Measurements from ENCODE around the gene NPPB. TPM values are rescaled to one million over a fixed set of nuclear protein-coding genes. Genes with fewer than 3 reads are reported as not detected.

The NPPB gene
- total RNA-seq, 1 experiment from 2014 or later, result 0.35 TPM

- no peak overlapping the region for H3K9ac ChIP-seq (ENCODE audit: extremely low read depth, insufficient read length, low read length)
- H2AFZ ChIP-seq (ENCODE audit: low read length), result no peak overlapping the region
- H3K27me3 ChIP-seq (ENCODE audit: insufficient read depth, low read length), result no peaks in the 10 kb centered on the region
- no peak overlapping the region for H3K56ac ChIP-seq (ENCODE audit: insufficient read length, low read depth, low read length)
- no peaks in the 10 kb centered on the region for H3K4me1 ChIP-seq (ENCODE audit: insufficient read depth, low read length)
- Mint-ChIP-seq H3K36me3 (ENCODE audit: insufficient read depth in 1 of 3, low read depth in 3 of 3) (no peaks in the 10 kb centered on the region), H3K27ac (no peak overlapping the region), H3K4me1 (peaks cover 0 to 9% of the 10 kb centered on the region in 2 experiments; a peak in 2 of 4 replicates), H3K27me3 (ENCODE audit: low read depth) (no peaks in the 10 kb centered on the region), H3K9me3 (no peaks in the 10 kb centered on the region), H3K4me3 (no peak overlapping the region)
- H4K5ac ChIP-seq (ENCODE audit: insufficient read length, low read depth, low read length), result no peak overlapping the region
- no peak overlapping the region for H4K91ac ChIP-seq (ENCODE audit: insufficient read length, low read depth, low read length)
- no CpG with 5 or more reads among the region's 6 CpGs for WGBS (ENCODE audit: extremely low coverage, insufficient read length, low lambda C conversion rate)
- no peaks in the 10 kb centered on the region for H3K79me2 ChIP-seq (ENCODE audit: insufficient read depth, low read length)
- H3K23me2 ChIP-seq (ENCODE audit: insufficient read length, low read depth, low read length, poor library complexity, severe bottlenecking), result no peaks in the 10 kb centered on the region
- no peak overlapping the region for H3K4me2 ChIP-seq (ENCODE audit: insufficient read depth, insufficient read length, low read length)
- no peak overlapping the region for H4K8ac ChIP-seq (replicated peaks; ENCODE audit: insufficient read length, low read depth, low read length)
- H2BK5ac ChIP-seq (ENCODE audit: insufficient read length, low read length), result no peak overlapping the region
- no peak overlapping the region for H2AK5ac ChIP-seq (ENCODE audit: insufficient read length, low read length)
- no peak overlapping the region for H3K23ac ChIP-seq (ENCODE audit: insufficient read length, low read depth, low read length)
- no peaks in the 10 kb centered on the region for H3K9me3 ChIP-seq (ENCODE audit: control insufficient read depth, low read depth, low read length)
- no peak overlapping the region for H2BK12ac ChIP-seq (ENCODE audit: insufficient read length, low read depth, low read length)
- no peak overlapping the region for H2BK15ac ChIP-seq (ENCODE audit: low read depth, low read length)
- H3K14ac ChIP-seq (ENCODE audit: insufficient read depth, low read length), result no peak overlapping the region
- no peak overlapping the region for H3K27ac ChIP-seq (ENCODE audit: insufficient read length, low read depth, low read length)
- H3K4ac ChIP-seq (ENCODE audit: low read depth, low read length), result no peak overlapping the region
- H2BK20ac ChIP-seq (ENCODE audit: low read depth, low read length, poor library complexity, severe bottlenecking), result no peak overlapping the region
- H2BK120ac ChIP-seq (ENCODE audit: low read depth, low read length, poor library complexity, severe bottlenecking), result no peak overlapping the region
- H3K18ac ChIP-seq (ENCODE audit: insufficient read length, low read depth, low read length), result no peak overlapping the region
- no peak overlapping the region for H3T11ph ChIP-seq (ENCODE audit: low read length)
- TF ChIP-seq CTCF (conservative IDR thresholded peaks at IDR 0.05), result no peak
- DNase-seq, result no peak
- no peaks in the 10 kb centered on the region for H3K79me1 ChIP-seq (ENCODE audit: insufficient read depth, low read depth, low read length, poor library complexity, severe bottlenecking)
- no peaks in the 10 kb centered on the region for H4K20me1 ChIP-seq (ENCODE audit: control insufficient read depth, insufficient read depth, insufficient read length)
Observed at GRCh38 chr1:11891433-11892186, 32.9 kb upstream of the NPPB start.
